K562 (cell line): ENCODE data around the gene DCUN1D3. TPM values are rescaled to one million over a fixed set of nuclear protein-coding genes. Genes with fewer than 3 reads are reported as not detected.

Experiments used
- AFF1 ChIP-seq, 2 experiments: fragments of 450-650 bp; IDR thresholded peaks; 2 replicates each; pipeline ENCODE4 v1.6.1; 2018; ENCODE audit warnings: mild to moderate bottlenecking in 2 of 2, low read depth in 1 of 2; ENCODE audit not compliant: partially characterized antibody in 2 of 2
- CEBPZ ChIP-seq: fragments of 150-350 bp; IDR thresholded peaks from 2 replicates; pipeline ENCODE4 v1.6.1; 2014; ENCODE audit warnings: low read depth, mild to moderate bottlenecking, low read length, borderline replicate concordance
- CREM ChIP-seq: IDR thresholded peaks from 2 replicates; pipeline ENCODE4 v1.6.1; 2014; ENCODE audit warnings: antibody characterized with exemption, low read depth
- ELF2 ChIP-seq: fragments of 250-450 bp; sonication (Bioruptor Pico); IDR thresholded peaks from 2 replicates; pipeline ENCODE4 v1.5.0; 2021; ENCODE audit warnings: mild to moderate bottlenecking
- ELK3 ChIP-seq: fragments of 450-650 bp; formaldehyde crosslinking; IDR thresholded peaks from 2 replicates; pipeline ENCODE4 v1.4.0; 2020; ENCODE audit warnings: mild to moderate bottlenecking
- EP400 ChIP-seq: fragments of 450-650 bp; IDR thresholded peaks from 2 replicates; pipeline ENCODE4 v1.6.1; 2017; ENCODE audit warnings: antibody characterized with exemption, mild to moderate bottlenecking, moderate library complexity
- FIP1L1 ChIP-seq: fragments of 200-400 bp; formaldehyde crosslinking; IDR thresholded peaks from 2 replicates; pipeline ENCODE4 v1.6.1; 2018; ENCODE audit warnings: mild to moderate bottlenecking, low read depth, low read length; ENCODE audit not compliant: poor library complexity, severe bottlenecking
- OTX1 ChIP-seq: fragments of 450-650 bp; formaldehyde crosslinking; IDR thresholded peaks from 2 replicates; pipeline ENCODE4 v1.4.0; 2022; ENCODE audit warnings: mild to moderate bottlenecking
- POLR2AphosphoS2 ChIP-seq: IDR thresholded peaks from 2 replicates; pipeline ENCODE4 v1.6.1; 2012; ENCODE audit warnings: low read length, improper control_type of control experiment
- PYGO2 ChIP-seq: fragments of 450-650 bp; IDR thresholded peaks from 2 replicates; pipeline ENCODE4 v1.6.1; 2016; ENCODE audit warnings: mild to moderate bottlenecking, missing genetic modification characterization, moderate library complexity, missing compliant biosample characterization
- RAD21 ChIP-seq, 2 experiments: fragments of 250-450 bp in 1 of 2; fragments of 450-650 bp in 1 of 2; sonication (Bioruptor Pico) in 1 of 2; formaldehyde crosslinking in 1 of 2; IDR thresholded peaks in 1 of 2; conservative IDR thresholded peaks in 1 of 2; 2 replicates each; pipeline versions ENCODE4 v1.4.0 to v1.8.0; 2020 to 2022; ENCODE audit warnings: mild to moderate bottlenecking in 2 of 2, moderate library complexity in 1 of 2
- THAP12 ChIP-seq: fragments of 250-450 bp; sonication (Bioruptor Pico); IDR thresholded peaks from 2 replicates; pipeline ENCODE4 v1.9.0; 2021; ENCODE audit warnings: mild to moderate bottlenecking, inconsistent platforms
- ZNF232 ChIP-seq: sonication (generic); formaldehyde crosslinking; IDR thresholded peaks from 2 replicates; pipeline ENCODE4 v1.8.0; 2022; ENCODE audit warnings: mild to moderate bottlenecking, missing genetic modification reagents
- ZNF76 ChIP-seq: fragments of 250-450 bp; sonication (Bioruptor Pico); IDR thresholded peaks from 2 replicates; pipeline ENCODE4 v1.4.0; 2020; ENCODE audit warnings: mild to moderate bottlenecking, moderate library complexity, borderline replicate concordance
- ZSCAN32 ChIP-seq: fragments of 450-650 bp; formaldehyde crosslinking; IDR thresholded peaks from 2 replicates; pipeline ENCODE4 v1.4.0; 2020; ENCODE audit warnings: mild to moderate bottlenecking, moderate library complexity
- polyA plus RNA-seq, 8 experiments: library from polyadenylated mRNA; depleted of rRNA in 4 of 8; stranded (reverse) in 5 of 8; unstranded in 3 of 8; fragments of >200 nt; fragmentation: Nextera tagmentation in 2 of 8; fragmentation: Illumina TruSeq in 1 of 8; extraction: Ambion mirVana in 2 of 8; extraction: Trizol in 1 of 8; gene quantifications; 2 replicates each; pipeline versions ENCODE4 v1.2.1 to v1.2.3, GENCODE V29; 2011 to 2014; ENCODE audit warnings: inconsistent platforms in 1 of 8, missing spikeins in 1 of 8
- total RNA-seq, 7 experiments: library from RNA; depleted of rRNA in 6 of 7; stranded (reverse); fragments of >200 nt in 6 of 7; fragmentation: Illumina TruSeq in 2 of 7; extraction: Trizol in 2 of 7; gene quantifications; 2 replicates each; pipeline versions ENCODE4 v1.2.1 to v1.2.3, GENCODE V29; 2011 to 2021; ENCODE audit warnings: low replicate concordance in 1 of 7

DCUN1D3 gene
- total and polyA plus RNA-seq, 9 of the 15 experiments (the other 6 are each of a cell fraction or from before 2014, with no cell fraction given), result 1.0 to 4.7 (median 2.2) TPM

- TF ChIP-seq RAD21 (CRISPR knock-in tag; conservative IDR thresholded peaks at IDR 0.05 in 1 of 2, IDR thresholded peaks at IDR 0.05 in 1 of 2), result peak; percentile 5 to 40; a peak in 2 of 4 replicates
- TF ChIP-seq ZNF232 (CRISPR knock-in tag), result no peak
- no peak for TF ChIP-seq PYGO2
- peak; percentile 16 for TF ChIP-seq FIP1L1
- peak in 1 of 2 experiments; percentile 82 for TF ChIP-seq AFF1 (IDR thresholded peaks at IDR 0.05; ENCODE audit: low read depth in 1 of 2, partially characterized antibody in 2 of 2)
- TF ChIP-seq EP400, result peak; percentile 97
- peak; percentile 76; the same call in 1 of the 2 replicates for TF ChIP-seq OTX1 (CRISPR knock-in tag)
- TF ChIP-seq ZNF76, result 0 out of 2 replicates have a peak, but pooled peaks have one; percentile 47
- TF ChIP-seq POLR2AphosphoS2, result peak; percentile 40; the same call in 1 of the 2 replicates
- peak; percentile 52 for TF ChIP-seq ELF2 (CRISPR knock-in tag)
- TF ChIP-seq THAP12, result peak; percentile 20; the same call in 1 of the 2 replicates
- TF ChIP-seq CREM, result peak; percentile 59
- no peak for TF ChIP-seq ELK3 (CRISPR knock-in tag)
- TF ChIP-seq ZSCAN32 (CRISPR knock-in tag), result no peak
- no peak for TF ChIP-seq CEBPZ
Measured at GRCh38 chr16:20806168-20807050, 93.7 kb downstream of the DCUN1D3 start, which contains the start of the genes ERI2 and REXO5 (continued).
